Renal pelvis (tissue), 4 donors: Measurements from ENCODE around the gene HMGCS2. TPM values are rescaled to one million over a fixed set of nuclear protein-coding genes. Genes with fewer than 3 reads are reported as not detected.

Experiments used
- DNase-seq: peaks from one replicate; pipeline ENCODE4 v3.0.0-alpha.2; 2013
- polyA plus RNA-seq, 3 donors: library from polyadenylated mRNA; unstranded; fragments of 120-200 nt; gene quantifications; one replicate each; pipeline ENCODE4 v1.2.1, GENCODE V29; 2013; ENCODE audit not compliant: insufficient read length in 3 of 3

Gene HMGCS2
- polyA plus RNA-seq, 3 donors, result 85.1 to 117 (median 94.1) TPM

DNA sequence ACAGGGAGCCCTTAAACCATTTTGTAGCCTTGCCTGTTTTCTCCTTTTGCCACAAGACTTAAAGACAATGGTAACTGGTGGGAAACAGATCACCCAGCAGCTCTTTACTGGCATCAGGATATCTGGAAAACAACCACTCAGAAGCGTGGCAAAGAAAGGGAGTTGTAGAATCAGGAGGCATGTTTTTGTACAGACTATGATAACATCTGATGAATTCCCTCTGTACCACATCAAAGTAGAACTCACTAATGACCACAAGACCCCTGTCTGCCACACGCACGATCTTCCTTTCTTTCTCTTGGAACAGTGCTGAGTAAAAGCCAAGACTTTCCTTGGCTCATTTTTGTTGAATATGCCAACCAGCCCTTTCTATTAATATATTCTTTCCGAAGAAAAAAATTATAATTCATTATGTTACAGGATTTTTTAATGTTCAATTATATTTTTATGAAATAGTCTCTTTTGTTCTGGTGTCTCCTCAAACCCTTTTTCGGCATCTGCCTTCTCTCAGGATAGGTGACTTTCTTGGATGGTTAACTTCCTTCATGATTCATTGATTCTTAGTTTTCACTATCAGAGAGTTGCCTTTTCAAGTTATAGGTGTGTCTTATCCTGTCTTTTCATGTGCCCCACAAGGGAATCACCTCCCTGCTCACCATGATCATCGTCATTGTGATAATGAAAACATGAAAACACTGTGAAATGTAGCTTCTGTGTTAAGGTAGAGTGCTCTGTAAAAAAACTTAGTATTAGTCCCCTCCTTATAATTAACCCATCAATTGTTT, 64.8 kb downstream of the HMGCS2 start:
- DNase-seq, result no peak

DNA sequence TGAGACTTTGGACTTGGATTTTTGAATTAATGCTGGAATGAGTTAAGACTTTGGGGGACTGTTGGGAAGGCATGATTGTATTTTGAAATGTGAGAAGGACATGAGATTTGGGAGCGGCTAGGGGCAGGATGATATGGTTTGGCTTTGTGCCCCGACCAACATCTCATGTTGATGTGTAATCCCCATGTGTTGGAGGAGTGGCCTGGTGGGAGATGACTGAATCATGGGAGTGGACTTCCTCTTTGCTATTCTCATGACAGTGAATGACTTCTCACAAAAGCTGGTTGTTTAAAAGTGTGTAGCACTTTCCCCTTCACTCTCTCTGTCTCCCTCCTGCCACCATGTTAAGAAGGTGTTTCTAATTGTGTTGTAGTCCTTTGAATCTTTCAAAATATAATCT, 66.3 kb downstream of the HMGCS2 start:
- no peak for DNase-seq

DNA sequence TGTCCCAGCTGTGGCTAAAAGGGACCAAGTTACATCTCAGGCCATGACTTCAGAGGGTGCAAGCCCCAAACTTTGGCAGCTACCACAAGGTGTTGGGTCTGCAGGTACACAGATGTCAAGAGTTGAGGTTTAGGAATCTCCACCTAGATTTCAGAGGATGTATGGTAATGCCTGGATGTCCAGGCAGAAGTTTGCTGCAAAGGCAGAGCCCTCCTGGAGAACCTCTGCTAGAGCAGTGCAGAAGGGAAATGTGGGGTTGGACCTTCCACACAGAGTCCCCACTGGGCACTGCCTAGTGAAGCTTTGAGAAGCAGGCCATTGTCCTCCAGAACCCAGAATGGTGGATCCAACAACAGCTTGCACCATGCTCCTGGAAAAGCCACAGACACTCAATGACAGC, 67.0 kb downstream of the HMGCS2 start:
- DNase-seq, result no peak

DNA sequence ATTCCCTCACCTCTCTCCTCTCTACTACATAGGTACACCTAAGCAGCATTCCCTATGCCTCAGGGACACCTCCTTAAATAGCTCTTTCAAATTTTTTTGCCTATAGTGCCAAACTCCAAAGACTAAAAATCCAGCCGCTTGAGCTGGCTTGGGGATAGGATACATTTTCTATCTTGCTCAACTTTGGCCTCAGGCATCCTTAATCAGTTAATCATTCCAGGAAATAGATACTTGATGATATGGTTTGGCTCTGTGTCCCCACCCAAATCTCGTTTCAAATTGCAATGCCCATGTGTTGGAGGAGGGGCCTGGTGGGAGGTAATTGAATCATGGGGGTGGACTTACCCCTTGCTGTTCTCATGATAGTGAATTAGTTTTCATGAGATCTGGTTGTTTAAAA, 68.4 kb downstream of the HMGCS2 start:
- DNase-seq, result no peak

Other genes with a start within 250 kb of the HMGCS2 start
- gene ZNF697, start 120.6 kb downstream of the HMGCS2 start, polyA plus RNA-seq, result 10 to 100 TPM; 18.4 to 20.7 (median 19.4) TPM
- gene PHGDH, start 57.0 kb downstream of the HMGCS2 start, polyA plus RNA-seq, result 100 to 1,000 TPM; 269 to 281 (median 271) TPM
- gene REG4, start 42.6 kb upstream of the HMGCS2 start, polyA plus RNA-seq, result 1 to 10 TPM in 2 of 3 donors, under 1 TPM in 1; 0.85 to 1.4 (median 1.1) TPM
- not detected for gene ADAM30, start 127.6 kb upstream of the HMGCS2 start, polyA plus RNA-seq